HG03175 (cell line): Measurements from ENCODE around the gene RNF151.
A peak's percentile ranks its signal among the peaks of the same experiment; 100 is the strongest.

ENCODE experiments used
- ATAC-seq: cut with Tn5 transposase; IDR thresholded peaks from one replicate; pipeline ENCODE4 v1.9.1; 2021; ENCODE audit warnings: mild to moderate bottlenecking, moderate library complexity; ENCODE audit not compliant: unreplicated experiment

RNF151 gene

DNA sequence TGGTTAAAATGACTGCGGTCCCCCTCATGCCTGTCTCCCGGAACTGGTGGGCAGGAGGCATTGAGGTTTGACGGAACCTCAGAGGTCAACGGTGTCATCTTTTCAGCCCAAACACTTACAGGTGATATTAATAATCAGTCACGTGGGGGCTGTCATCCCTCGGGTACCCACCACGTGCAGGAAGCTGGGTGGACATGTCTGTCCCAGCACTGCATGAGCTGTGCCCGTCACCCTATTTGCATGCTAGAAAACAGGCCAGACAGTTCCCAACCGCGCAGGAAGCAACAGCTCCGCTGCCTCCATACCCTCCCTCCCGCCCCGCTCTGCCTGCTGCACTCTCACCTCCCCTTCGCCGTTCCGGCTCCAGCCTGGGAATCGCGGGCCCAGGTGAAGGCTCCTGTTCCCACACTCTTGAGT is 24.5 kb downstream of the RNF151 start:
- ATAC-seq = peak; percentile 46

DNA sequence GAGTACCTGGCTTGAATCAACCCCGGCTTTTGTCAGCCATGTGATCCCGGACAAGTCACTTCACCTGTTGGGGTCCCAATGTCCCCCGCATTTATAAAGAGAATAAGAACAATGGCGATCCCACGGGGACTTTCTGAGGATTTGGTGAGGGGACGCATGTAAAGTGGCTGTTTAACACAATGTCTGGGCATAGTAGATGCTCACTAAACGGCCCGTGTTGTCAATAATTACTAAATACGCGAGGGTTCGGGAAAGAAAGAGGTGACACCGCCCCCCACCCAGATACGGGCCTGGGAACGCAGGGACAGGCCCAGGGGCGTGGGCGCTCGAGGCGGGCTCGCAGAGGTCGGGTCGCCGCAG is 24.9 kb downstream of the RNF151 start:
- ATAC-seq = no peak

DNA sequence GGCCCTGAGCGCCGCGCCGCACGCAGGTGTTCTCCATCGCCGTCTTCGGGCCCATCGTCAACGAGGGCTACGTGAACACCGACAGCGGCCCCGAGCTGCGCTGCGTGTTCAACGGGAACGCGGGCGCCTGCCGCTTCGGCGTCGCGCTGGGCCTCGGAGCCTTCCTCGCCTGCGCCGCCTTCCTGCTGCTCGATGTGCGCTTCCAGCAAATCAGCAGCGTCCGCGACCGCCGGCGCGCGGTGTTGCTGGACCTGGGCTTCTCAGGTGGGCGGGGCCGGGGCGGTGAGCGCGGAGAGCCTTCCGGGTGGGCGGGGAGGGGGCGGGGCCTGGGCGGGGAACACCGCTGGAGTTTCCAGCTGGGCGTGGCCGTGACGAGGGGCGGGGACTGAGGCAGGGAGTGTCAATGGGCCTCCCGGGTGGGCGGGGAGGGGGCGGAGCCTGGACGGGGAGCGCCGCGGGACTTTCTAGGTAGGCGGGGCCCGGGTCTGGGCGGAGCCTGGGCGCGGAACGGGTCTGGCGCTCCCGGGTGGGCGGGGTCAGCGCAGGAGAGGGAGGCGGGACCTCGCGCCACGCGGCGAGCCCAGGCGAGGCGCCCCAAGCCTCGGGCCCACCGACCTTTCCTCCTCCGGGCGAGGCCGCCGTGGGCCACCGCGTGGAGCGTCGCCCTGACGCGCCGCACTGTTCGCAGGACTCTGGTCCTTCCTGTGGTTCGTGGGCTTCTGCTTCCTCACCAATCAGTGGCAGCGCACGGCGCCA is 25.5 kb downstream of the RNF151 start:
- ATAC-seq = peak; percentile 48

DNA sequence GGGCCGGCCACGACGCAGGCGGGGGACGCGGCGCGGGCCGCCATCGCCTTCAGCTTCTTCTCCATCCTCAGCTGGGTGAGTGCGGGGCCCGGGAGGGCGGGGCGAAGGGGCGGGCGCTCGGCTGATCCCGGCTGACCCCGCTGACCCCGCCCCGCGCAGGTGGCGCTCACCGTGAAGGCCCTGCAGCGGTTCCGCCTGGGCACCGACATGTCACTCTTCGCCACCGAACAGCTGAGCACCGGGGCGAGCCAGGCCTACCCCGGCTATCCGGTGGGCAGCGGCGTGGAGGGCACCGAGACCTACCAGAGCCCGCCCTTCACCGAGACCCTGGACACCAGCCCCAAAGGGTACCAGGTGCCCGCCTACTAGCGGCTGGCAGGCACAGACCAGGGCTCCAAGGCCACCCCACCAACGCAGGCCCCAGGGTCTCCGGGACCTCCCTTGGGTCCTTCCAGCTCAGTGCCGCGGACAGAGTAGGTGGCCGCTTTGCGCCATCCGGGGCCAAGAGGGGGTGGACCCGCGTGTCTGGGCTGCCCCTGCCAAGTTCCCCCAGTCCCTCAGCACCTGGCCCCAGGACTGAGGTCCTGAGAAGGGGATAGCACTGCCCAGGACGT is 26.2 kb downstream of the RNF151 start:
- no peak for ATAC-seq

DNA sequence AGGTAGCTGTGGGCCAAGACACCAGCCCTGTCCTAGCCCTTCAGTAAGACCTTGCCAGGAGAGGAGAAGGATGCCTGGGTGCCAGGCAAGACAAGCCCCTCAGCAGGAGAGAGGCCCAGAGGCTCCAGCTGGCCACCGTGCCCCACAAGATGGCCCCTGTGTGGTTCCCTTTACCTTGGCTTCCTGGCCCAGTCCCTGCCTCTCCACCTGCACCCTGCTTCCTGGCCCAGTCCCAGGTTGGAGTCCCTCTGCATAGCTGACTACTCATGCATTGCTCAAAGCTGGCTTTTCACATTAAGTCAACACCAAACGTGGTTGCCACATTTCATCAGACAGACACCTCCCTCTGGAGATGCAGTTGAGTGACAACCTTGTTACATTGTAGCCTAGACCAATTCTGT is 27.1 kb downstream of the RNF151 start:
- ATAC-seq = no peak

DNA sequence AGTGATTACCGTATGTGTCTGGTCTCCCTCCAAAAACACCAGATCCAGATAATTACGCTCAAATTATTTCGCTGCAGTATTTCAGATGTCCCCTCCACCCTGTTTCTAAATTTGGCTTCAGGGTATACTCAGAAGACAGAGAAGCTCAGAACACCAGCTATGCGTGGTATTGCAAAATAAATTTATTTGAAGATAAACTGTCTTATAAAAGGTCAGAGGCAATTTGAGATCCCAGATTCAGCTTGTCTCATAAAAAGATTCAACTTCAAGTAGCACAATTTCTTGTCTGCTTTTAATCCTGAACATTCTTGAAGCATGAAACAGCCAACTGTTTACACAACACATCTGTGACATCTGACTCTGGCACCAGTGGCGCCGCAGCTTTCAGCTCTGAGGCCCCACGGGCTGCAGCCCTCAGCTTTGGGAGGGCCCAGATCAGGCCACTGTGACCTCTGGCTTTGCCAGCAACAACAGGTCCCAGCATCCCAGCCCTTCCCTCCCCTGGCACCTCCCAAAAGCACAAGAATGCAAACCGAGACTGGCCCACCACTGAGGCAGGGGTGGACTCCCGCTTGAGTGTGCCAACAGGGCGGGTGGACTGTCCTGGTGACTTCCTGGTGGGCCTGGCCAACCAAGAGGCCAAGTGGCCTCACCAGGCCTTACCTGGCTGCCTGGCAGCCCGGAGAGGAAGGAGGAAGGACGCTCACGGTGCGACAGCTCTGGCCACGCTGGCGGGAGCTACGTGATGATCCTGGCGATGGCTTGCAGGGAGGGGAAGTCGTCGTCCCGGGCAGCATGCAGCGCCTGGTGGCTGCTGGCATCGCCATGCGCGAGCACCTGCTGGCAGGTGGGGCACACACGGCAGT is 31.1 kb downstream of the RNF151 start:
- no peak for ATAC-seq

DNA sequence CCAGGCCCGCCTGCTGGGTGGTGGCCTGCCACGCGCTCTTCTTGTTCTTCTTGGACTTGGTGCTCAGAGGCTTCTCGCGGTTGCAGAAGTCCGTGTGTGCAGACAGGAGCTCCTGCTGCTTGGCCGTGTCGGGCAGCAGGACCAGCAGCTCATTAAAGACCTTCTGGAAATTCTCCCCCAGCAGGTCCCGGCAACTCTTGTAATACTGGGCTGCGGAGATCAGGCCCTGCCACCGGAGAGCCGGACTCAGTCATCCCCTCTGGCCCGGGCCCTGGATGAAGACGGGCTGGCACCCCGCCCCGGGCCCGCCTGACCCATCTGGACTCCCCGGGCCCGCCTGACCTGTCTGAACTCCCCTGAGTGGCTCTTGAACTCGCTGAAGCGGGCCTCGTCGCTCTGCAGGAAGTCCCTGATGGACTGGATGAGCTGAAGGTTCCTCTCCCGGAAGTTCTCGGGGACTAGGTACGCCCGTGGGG is 31.7 kb downstream of the RNF151 start:
- no peak for ATAC-seq

DNA sequence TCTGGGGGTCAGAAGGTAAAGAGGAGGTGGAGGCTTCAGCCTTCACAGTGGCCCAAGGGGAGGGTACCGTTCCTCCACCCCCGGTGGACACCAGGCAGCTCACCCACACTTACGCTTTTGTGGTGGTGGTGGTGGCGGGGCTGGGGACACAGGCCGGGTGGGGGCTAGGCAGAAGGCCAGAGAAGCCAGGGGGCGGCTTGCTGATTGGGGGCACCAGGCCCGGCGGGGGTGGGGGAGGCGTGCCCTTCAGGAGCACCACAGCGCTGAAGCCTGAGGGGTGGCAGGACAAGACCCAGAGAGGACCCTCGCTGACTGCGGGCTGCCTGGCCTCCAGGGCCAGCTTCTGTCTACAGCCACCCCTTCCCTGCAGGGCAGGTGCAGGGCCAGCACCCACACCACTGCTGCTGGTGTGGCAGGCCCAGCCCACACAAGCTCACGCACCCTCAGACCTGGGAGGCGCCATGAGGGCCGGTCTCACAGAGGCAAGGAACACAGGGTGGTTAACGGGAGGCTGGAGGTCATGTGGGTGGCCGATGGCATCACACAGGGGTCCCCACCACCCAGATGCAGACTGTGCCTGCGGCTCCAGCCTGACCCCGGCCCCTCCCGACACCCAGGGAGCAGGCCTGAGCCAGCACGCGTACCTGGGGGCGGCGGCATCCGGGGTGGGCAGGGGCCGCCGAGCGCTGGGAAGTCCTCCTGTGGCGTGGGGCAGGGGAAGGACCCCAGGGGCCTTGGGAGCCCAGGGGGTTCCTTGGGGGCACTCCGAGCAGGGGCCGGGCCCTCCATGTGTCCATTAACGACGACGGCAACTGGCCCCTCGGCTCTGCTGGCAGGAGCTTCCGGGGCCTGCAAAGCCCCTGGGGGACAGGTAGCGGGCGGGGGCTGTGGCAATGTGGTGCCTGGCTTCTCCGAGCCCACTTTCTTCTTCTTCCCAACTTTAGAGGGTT is 32.5 kb downstream of the RNF151 start:
- no peak for ATAC-seq

DNA sequence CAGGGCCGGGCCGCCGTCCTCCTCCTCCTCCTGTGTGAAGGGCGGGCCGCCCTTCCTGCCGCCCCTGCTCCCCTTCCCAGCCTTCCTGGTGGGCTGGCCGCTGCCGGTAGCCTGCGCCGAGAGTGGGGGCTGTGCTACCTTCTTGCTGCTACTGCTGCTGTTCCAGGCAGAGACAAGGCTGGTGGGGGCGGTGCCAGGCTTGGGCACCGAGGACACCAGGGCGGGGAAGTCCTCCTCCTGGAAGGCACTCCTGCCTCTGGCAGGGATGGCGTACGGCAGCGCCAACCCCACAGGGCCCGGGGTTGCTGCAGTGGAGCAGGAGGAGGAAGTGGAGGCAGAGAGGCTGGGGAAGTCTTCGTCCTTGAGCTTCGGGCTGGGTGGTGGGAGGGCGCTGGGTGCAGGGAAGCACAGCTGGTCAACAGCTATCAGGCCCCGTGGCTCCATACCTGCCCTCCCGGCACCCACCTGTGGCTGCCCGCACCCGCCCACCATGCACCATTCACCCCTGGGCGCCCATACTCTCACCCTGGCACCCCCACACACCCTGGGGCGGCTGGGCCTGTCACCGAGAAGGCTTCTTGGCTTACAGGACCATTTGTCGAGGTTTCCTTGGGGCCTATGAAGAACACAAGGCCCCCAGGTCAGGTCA is 33.3 kb downstream of the RNF151 start:
- no peak for ATAC-seq

DNA sequence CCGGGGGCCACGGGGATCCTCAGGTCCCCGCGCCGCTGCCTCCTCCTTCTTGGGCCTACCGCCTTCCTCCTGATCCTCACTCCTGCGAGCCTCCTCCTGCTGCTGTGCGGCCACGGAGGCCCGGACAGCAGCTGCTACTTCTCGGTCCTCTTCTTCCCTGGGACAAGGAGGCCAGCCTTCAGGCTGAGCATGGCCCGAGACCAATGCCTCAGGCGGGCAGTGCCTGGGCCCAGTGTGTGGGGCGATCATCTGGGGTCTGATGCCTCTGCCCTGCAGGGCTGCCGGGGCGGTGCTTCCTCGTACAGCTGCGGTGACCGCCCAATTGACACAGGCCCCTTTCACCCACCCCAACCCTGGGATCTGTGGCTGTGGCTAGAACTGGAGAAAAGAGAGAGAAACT is 34.4 kb downstream of the RNF151 start:
- ATAC-seq = no peak

DNA sequence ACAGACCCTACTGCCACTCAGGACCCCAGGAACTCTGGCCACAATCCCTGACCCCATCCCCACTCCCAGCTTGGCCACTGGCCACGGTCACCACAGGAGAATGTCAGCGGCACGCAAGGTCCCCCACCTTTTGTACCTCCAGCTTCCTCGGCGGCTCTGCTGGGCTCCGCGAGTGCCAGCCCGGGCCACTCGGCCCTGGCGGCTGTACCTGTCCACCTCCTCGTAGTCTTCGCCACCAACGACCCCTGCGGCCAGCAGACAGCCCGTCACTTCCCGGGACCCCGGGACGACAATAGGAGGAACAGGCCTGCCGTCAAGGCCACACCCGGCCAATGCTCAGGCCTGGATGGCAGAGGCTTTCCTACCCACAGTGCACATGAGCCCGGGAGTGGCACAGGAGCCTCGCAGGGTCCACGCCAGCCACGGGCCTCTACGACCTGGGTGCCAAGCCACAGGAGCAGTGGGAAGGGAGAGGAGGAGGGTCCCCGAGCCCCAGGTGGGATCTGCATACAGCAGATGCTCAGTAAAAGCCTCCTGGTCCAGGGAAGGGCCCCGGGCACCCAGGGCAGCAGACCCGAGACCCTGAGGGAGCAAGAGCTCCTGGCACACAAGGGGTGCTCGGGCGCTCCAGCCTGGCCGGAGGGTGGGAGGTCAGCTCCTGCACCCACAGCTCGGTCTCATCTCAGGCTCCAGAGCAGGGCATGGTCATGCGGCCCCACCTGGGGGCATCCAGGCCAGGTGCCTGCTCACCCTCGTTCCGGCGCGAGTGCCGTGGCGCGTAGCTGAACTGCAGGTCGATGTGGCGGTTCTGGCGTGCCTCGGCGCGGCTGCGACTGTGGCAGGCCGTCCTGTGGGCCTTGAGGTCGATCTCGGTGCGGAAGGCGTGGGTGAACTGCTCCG is 35.0 kb downstream of the RNF151 start:
- no peak for ATAC-seq

DNA sequence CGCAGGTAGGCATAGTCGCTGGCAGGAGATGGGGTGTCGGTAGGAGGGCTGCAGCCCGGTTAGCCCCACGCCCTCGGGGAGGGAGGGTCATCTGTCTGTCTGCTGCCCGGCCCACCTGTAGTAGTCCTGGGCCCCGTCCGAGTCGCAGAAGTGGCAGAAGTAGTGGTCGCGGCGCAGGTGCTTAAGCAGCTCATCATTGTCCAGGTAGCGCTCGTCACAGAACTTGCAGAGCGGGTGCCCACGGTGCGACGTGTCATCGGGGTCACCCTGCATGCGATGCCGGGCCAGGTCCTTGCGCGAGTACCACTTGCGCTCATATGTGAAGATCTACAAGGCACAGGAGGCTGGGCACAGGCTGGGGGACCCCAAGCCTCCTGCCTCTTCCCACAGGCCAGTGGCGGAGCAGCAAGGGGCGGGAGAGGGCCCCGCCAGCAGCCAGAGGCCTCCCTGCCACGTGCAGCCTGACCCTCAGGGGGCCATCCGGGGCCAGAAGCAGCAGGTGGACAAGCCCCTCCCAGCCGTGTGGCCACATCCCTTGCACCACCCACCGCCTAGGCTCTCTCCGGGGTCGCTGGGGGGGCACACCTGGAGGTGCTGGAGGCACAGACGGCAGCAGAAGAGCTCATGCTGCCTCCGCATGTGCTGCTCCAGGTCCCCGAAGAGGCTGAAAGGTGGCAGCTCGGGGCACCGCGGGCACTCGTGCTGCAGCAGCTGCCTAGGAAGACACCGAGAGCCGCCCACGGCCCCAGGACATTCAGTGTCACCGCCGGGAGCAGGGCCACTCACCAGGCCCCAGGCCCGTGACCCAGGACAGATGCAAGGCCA is 36.0 kb downstream of the RNF151 start:
- ATAC-seq = no peak

DNA sequence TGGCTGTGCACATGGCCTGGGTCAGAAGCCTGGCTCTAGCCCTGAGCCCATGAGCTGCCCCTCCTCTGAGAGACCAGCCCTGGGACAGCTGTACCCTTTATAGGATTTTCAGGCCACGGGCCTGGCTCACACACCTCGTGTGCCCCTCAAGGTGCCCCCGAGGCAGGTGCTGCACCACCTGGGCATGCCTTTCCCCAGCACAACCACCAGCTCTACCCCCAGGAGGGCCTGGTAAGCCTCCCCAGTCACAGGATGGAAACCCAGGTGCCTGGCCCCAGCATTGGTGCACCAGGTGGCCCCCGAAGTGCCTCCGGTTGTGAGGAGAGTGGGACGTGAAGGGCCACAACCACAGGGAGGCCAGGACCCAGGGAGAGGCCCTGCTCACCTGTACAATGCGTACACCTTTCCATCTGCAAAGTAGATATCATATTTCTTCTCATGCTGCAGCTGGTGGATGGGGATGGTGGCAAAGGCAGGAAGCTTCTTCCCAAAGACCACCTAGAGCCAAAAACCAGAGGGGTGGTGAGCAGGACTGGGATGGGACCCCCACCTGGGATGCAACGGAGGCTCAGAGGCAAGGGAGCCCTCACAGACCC is 36.7 kb downstream of the RNF151 start:
- ATAC-seq = no peak

DNA sequence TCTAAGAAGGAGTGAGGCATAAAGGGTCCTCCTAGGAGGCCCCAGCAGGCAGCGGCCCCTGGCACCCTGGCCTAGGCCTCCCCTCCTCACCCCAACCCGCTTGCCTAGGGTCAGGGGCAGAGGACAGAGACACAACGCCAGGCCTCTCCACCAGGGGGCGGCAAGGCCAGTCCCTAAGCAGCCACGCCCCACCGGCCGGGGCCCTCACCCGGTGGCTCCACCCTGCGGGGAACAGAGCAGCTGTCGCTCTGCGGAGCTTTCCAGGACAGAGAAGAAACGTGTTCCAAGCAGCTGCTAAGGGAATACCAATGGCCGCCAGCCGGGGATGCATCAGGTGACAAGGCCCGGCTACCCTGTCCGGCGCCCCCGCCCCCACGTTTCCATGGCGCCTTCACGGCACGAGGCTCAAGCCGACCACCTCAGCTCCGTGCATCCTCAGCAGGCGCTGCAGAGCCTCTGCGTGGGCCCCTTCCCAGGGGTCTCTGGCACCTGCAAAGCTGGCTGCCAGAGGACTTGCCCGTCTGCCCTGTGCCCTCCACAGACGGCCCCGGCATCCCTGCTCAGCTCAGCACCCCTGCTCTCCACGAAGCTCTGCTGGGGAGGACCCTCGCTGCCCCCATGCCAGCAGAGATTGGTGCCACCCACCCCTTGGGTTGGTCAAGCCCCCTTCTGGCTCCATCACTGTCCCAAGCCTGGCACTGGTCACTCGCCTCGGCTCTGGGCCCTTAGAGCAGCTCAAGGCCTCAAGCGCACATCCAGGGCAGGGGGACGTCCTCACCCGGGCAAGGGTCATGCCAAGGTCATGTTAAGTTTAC is 37.4 kb downstream of the RNF151 start:
- ATAC-seq = peak; percentile 81

DNA sequence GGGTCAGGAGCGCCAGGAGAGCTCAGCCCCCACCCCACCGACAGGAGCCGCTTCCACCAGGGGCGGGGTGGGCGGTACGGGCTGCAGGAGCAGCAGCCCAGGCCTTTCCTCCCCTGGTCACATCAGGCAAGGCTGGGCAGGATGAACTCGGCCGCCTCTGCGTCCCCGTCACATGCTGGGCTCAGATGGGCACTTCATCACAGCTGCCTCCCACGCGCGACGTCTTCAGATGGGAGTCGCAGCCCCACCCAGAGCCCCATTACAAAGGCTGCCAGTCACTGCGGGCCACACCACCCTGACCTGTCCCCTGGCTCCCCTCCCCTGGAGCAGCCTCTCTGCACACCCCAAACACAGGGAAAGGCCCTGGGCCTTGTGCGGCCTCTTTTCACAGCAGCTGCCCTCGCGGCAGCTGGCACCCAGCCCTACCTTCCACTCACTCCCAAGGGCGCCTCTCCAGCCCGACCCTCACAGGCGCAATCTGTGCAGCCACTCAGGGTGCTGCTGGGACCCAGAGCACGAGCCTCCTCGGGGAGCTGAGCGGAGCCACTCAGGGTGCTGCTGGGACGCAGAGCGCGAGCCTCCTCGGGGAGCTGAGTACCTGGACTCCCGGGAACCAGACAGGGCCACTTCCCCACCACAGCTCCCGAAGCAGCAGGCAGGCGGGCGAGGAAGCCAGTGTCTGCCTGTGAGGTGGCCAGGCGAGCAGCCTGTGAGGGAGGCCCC is 38.3 kb downstream of the RNF151 start:
- ATAC-seq = no peak

DNA sequence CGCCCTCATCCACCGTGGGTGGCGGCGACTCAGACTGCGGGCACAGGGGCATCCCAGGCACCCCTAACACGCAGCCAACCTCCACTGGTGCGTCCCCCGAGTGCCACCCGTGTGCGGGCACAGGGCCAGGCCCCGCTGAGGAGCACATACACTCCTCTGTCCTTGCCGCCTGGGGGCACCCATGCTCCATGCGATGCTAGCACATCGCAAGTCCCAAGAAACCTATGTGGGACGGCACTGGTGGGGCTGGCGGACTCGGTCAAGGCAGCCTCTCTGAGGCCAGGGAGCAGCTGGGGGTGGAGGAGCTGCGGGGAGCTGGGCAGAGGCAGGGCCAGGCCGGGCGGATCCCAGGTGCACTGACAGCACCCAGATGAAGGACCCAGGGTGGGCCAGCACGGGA is 39.0 kb downstream of the RNF151 start:
- no peak for ATAC-seq
